Brain microvascular endothelial cell (primary cell): ENCODE data around the gene TMEM72.

ENCODE experiments used
- DNase-seq: peaks from one replicate; pipeline ENCODE4 v3.0.0-alpha.2; 2020
- H3K27ac ChIP-seq: fragments of 250-450 bp; sonication (Bioruptor Pico); 2 replicates; pipeline ENCODE4 v1.5.1; 2020; ENCODE audit warnings: mild to moderate bottlenecking, moderate library complexity
- H3K27me3 ChIP-seq: fragments of 250-450 bp; sonication (Bioruptor Pico); replicated peaks from 2 replicates; pipeline ENCODE4 v1.5.1; 2020; ENCODE audit warnings: mild to moderate bottlenecking
- H3K36me3 ChIP-seq: fragments of 250-450 bp; sonication (Bioruptor Pico); replicated peaks from 2 replicates; pipeline ENCODE4 v1.5.1; 2020; ENCODE audit warnings: mild to moderate bottlenecking
- H3K4me3 ChIP-seq: 2 replicates; pipeline ENCODE4 v1.5.1; 2011; ENCODE audit warnings: low read depth, mild to moderate bottlenecking, control low read depth, low read length, moderate library complexity
- in situ Hi-C: cut with HindIII; loops from 2 replicates; pipeline ENCODE4 v1.10.0; 2017; ENCODE audit warnings: low sequenced_read_pairs, low pct_ligation_motif_present
- TF ChIP-seq, protein P1 (sequence below): IDR thresholded peaks from 2 replicates; pipeline ENCODE4 v1.5.1; 2011; ENCODE audit warnings: low read depth, mild to moderate bottlenecking, moderate library complexity, low read length, control low read depth, inconsistent platforms; ENCODE audit errors: missing control alignments

Gene TMEM72

GRCh38 chr10:44937196-44938005 is 26.3 kb downstream of the TMEM72 start:
- in situ Hi-C loops: no loop called here
- DNase-seq: no peak
- no peaks in the 10 kb centered on the region for H3K27me3 ChIP-seq

DNA sequence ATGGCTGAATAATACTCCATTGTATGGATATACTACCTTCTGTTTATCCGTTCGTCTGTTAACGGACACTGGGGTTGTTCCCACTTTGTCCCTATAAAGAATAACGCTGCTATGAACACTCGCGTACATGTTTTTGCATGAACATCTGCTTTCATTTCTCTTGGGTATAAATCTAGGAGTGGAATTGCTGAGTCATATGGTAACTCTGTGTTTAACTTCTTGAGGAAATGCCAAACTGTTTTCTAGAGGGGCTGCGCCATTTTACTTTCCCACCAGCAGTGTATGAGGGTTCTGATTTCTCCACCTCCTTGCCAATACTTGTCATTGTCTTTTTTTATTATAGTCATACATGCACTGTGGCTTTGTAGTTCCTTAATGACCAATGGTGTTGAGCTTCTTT is 27.8 kb downstream of the TMEM72 start:
- DNase-seq: no peak
- TF ChIP-seq, protein P1, sequence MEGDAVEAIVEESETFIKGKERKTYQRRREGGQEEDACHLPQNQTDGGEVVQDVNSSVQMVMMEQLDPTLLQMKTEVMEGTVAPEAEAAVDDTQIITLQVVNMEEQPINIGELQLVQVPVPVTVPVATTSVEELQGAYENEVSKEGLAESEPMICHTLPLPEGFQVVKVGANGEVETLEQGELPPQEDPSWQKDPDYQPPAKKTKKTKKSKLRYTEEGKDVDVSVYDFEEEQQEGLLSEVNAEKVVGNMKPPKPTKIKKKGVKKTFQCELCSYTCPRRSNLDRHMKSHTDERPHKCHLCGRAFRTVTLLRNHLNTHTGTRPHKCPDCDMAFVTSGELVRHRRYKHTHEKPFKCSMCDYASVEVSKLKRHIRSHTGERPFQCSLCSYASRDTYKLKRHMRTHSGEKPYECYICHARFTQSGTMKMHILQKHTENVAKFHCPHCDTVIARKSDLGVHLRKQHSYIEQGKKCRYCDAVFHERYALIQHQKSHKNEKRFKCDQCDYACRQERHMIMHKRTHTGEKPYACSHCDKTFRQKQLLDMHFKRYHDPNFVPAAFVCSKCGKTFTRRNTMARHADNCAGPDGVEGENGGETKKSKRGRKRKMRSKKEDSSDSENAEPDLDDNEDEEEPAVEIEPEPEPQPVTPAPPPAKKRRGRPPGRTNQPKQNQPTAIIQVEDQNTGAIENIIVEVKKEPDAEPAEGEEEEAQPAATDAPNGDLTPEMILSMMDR: no peak
- no peaks in the 10 kb centered on the region for H3K27me3 ChIP-seq
- H3K36me3 ChIP-seq: no peaks in the 10 kb centered on the region
- in situ Hi-C loops: no loop called here
- no peak overlapping the region for H3K27ac ChIP-seq
- H3K4me3 ChIP-seq: no peak overlapping the region

More at GRCh38 chr10:44937196-44938005, 26.3 kb downstream of the TMEM72 start:
- no peak overlapping the region for H3K27ac ChIP-seq
- no peak overlapping the region for H3K4me3 ChIP-seq
- H3K36me3 ChIP-seq: no peaks in the 10 kb centered on the region
- TF ChIP-seq, protein P1: no peak

DNA sequence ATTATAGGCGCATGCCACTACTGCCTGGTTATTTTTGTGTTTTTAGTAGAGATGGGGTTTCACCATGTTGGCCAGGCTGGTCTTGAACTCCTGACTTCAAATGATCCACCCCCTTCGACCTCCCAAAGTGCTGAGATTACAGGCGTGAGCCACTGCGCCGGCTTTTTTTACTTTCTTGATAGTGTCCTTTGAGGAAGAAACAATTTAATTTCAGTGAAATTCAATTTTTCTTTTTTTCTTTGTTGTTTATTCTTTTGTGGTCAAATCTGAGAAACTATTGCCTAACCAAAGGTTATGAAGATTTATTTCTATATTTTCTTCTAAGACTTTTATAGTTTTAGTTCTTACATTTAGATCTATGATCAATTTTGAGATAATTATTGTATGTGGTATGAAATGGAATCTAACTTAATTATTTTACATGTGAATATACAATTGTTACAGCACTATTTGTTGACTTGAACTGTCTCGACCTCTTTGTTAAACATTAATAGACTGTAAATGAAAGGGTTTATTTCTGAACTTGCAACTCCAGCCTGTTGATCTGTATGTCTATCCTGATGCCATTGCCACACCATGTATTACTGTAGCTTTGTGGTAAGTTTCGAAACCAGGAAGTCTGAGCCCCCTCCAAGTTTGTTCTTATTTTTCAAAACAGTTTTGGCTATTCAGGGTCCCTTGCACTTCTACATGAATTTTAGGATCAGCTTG is 28.7 kb downstream of the TMEM72 start:
- TF ChIP-seq, protein P1: no peak
- no peak for DNase-seq
- in situ Hi-C loops: no loop called here

DNA sequence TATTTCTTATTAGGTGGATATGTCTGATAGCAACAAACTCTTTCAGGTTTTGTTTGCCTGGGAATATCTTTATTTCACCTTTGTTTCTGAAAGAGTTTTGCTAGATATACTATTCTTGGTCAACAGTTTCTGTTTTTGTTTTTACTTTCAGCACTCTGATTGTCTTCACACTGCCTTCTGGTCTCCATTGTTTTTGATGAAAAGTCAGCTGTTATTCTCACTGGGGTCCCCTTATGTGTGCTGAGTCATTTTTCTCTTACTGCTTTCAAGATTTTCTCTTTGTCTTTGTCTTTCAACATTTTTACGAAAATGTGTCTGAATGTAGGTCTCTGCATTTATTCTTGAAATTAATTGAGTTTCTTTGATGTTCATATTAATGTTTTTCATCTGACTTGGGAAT is 33.2 kb downstream of the TMEM72 start:
- no peaks in the 10 kb centered on the region for H3K36me3 ChIP-seq
- no peaks in the 10 kb centered on the region for H3K27me3 ChIP-seq
- TF ChIP-seq, protein P1: no peak
- H3K27ac ChIP-seq: no peak overlapping the region
- DNase-seq: no peak
- H3K4me3 ChIP-seq: no peak overlapping the region
- in situ Hi-C loops: no loop called here

More for the DNA sequence above, 28.7 kb downstream of the TMEM72 start:
- Histone ChIP-seq H3K27ac (no peak overlapping the region), H3K4me3 (no peak overlapping the region), H3K36me3 (no peaks in the 10 kb centered on the region), H3K27me3 (no peaks in the 10 kb centered on the region)

- no peak overlapping the region for H3K4me3 ChIP-seq
- in situ Hi-C loops: no loop called here
- H3K27ac ChIP-seq: no peak overlapping the region
- no peaks in the 10 kb centered on the region for H3K27me3 ChIP-seq
- TF ChIP-seq, protein P1: no peak
- no peaks in the 10 kb centered on the region for H3K36me3 ChIP-seq
- DNase-seq: no peak
These were observed 35.1 kb downstream of the TMEM72 start for GRCh38 chr10:44946205-44946604.
